CD4-positive, alpha-beta T cell (primary cell): ENCODE data around the gene RBM26. TPM values are rescaled to one million over a fixed set of nuclear protein-coding genes. Genes with fewer than 3 reads are reported as not detected.

Source experiments
- ATAC-seq: fragments of 200-7000 bp; cut with Tn5 transposase; one replicate; pipeline ENCODE4 v1.10.0; 2022; ENCODE audit warnings: mild to moderate bottlenecking; ENCODE audit not compliant: poor library complexity
- CTCF ChIA-PET: fragments of 350-600 bp; sonication (Branson Sonifier 250); formaldehyde crosslinking; loops from one replicate; lab custom pipeline; 2021; ENCODE audit warnings: antibody characterized with exemption, inconsistent platforms; lab: Charles Lee
- POLR2A ChIA-PET: fragments of 350-600 bp; sonication (Branson Sonifier 250); formaldehyde crosslinking; loops from one replicate; lab custom pipeline; 2021; ENCODE audit warnings: antibody characterized with exemption, inconsistent platforms; lab: Charles Lee
- DNase-seq, 14 experiments: peaks; one replicate each; pipeline ENCODE4 v3.0.0-alpha.2; 2013 to 2020; ENCODE audit warnings: mixed read lengths in 2 of 14
- H3K27ac ChIP-seq, 2 donors: one replicate each; pipeline versions ENCODE4 v1.5.1 to v1.7.0; 2013; ENCODE audit warnings: low read length in 2 of 2, low read depth in 1 of 2, mild to moderate bottlenecking in 1 of 2
- H3K27me3 ChIP-seq, 2 experiments: 1 replicate in 1 of 2; 2 replicates in 1 of 2; pipeline versions ENCODE4 v1.6.1 to v1.7.0; 2013; ENCODE audit warnings: low read length in 2 of 2, control low read depth in 1 of 2, mild to moderate bottlenecking in 1 of 2, moderate library complexity in 1 of 2; ENCODE audit not compliant: insufficient read depth in 2 of 2, control insufficient read depth in 1 of 2
- H3K36me3 ChIP-seq: one replicate; pipeline ENCODE4 v1.6.1; 2013; ENCODE audit warnings: low read length, control low read depth; ENCODE audit not compliant: insufficient read depth
- H3K4me1 ChIP-seq: one replicate; pipeline ENCODE4 v1.6.1; 2013; ENCODE audit warnings: low read length, control low read depth; ENCODE audit not compliant: insufficient read depth
- H3K4me3 ChIP-seq: one replicate; pipeline ENCODE4 v1.5.1; 2013; ENCODE audit warnings: mild to moderate bottlenecking, low read length, moderate library complexity
- H3K9me3 ChIP-seq, 2 experiments: 1 replicate in 1 of 2; 2 replicates in 1 of 2; pipeline versions ENCODE4 v1.6.1 to v1.7.0; 2013; ENCODE audit warnings: low read length in 2 of 2, mild to moderate bottlenecking in 2 of 2, control low read depth in 1 of 2, moderate library complexity in 1 of 2; ENCODE audit not compliant: control insufficient read depth in 1 of 2, insufficient read depth in 1 of 2
- H3K27ac Mint-ChIP-seq: one replicate; pipeline ENCODE4 v1.8.0; 2020; ENCODE audit warnings: mixed read lengths
- H3K27me3 Mint-ChIP-seq: one replicate; pipeline ENCODE4 v1.8.0; 2021; ENCODE audit warnings: mixed read lengths
- H3K36me3 Mint-ChIP-seq: one replicate; pipeline ENCODE4 v1.8.0; 2021; ENCODE audit warnings: low read depth, mixed read lengths
- H3K4me1 Mint-ChIP-seq: one replicate; pipeline ENCODE4 v1.8.0; 2021; ENCODE audit warnings: low read depth, mixed read lengths
- H3K4me3 Mint-ChIP-seq: one replicate; pipeline ENCODE4 v1.8.0; 2020; ENCODE audit warnings: mild to moderate bottlenecking, mixed read lengths
- H3K9me3 Mint-ChIP-seq: one replicate; pipeline ENCODE4 v1.8.0; 2020; ENCODE audit warnings: mixed read lengths
- CTCF ChIP-seq: fragments of 200-600 bp; IDR thresholded peaks from one replicate; pipeline ENCODE4 v1.8.0; 2022; ENCODE audit warnings: antibody characterized with exemption, mild to moderate bottlenecking
- intact Hi-C, 2 experiments: fragments of 100-400 bp; cut with DNase I in 1 of 2; cut with micrococcal nuclease in 1 of 2; formaldehyde crosslinking; loops; one replicate each; pipeline versions ENCODE4 v1.15.1 to v1.9.0; 2023 to 2025; cut with DNase I, micrococcal nuclease
- total RNA-seq, 174 experiments: library from RNA in 2 of 174; stranded (reverse) in 2 of 174; gene quantifications; one replicate each; pipeline ENCODE4 v1.2.3 and lab custom pipeline; 2021 to 2026

RBM26 gene
- total RNA-seq, 2 experiments from 2014 or later = 67.3 to 68.0 TPM

GRCh38 chr13:79423340-79423739 lies 17.3 kb upstream of the RBM26 start:
- Histone ChIP-seq H3K27ac (no peak overlapping the region), H3K4me1 (no peaks in the 10 kb centered on the region), H3K9me3 (no peaks in the 10 kb centered on the region), H3K27me3 (no peaks in the 10 kb centered on the region), H3K36me3 (no peaks in the 10 kb centered on the region), H3K4me3 (no peak overlapping the region)
- ChIA-PET POLR2A (interaction anchor here (1.6 to 2.4 kb wide), 3 partner anchors 17 to 117 kb away, joined by 10 to 26 read pairs (median 10); partner anchors contain the start of gene RBM26), CTCF (interaction anchor here (0.7 to 2.3 kb wide), 12 partner anchors 11 to 120 kb away, joined by 3 to 35 read pairs (median 5); partner anchors contain the start of genes NDFIP2 and RBM26)
- ATAC-seq = no peak
- TF ChIP-seq CTCF = no peak
- intact Hi-C loops = loop anchor here (5.0 to 10.0 kb wide), 2 partner anchors 69 to 1289 kb away; no protein-coding TSS in a partner anchor
- Mint-ChIP-seq H3K4me1 (no peaks in the 10 kb centered on the region), H3K9me3 (no peaks in the 10 kb centered on the region), H3K36me3 (no peaks in the 10 kb centered on the region), H3K27ac (no peak overlapping the region), H3K27me3 (no peaks in the 10 kb centered on the region), H3K4me3 (no peak overlapping the region)
- DNase-seq = no peak

- intact Hi-C loops = loop anchor here in 1 of 2 experiments (10.0 kb wide), 1 partner anchor 435 kb away; no protein-coding TSS in a partner anchor
- Mint-ChIP-seq H3K27me3 (no peaks in the 10 kb centered on the region), H3K4me1 (no peaks in the 10 kb centered on the region), H3K27ac (no peak overlapping the region), H3K36me3 (no peaks in the 10 kb centered on the region), H3K9me3 (no peaks in the 10 kb centered on the region), H3K4me3 (no peak overlapping the region)
- CTCF ChIA-PET = interaction anchor here (1.4 to 1.6 kb wide), 2 partner anchors 28 to 122 kb away, joined by 3 read pairs; no protein-coding TSS in a partner anchor
- Histone ChIP-seq H3K36me3 (no peaks in the 10 kb centered on the region), H3K4me1 (no peaks in the 10 kb centered on the region), H3K9me3 (no peaks in the 10 kb centered on the region), H3K27ac (no peak overlapping the region), H3K27me3 (no peaks in the 10 kb centered on the region), H3K4me3 (no peak overlapping the region)
- no peak for TF ChIP-seq CTCF
- no peak for DNase-seq
- no peak for ATAC-seq
- POLR2A ChIA-PET = interaction anchor here (1.6 kb wide), 1 partner anchor 13 kb away, joined by 4 read pairs; the partner anchor contains the start of gene RBM26
Observed at GRCh38 chr13:79419365-79419764, 13.3 kb upstream of the RBM26 start.

- H3K4me1 Mint-ChIP-seq = no peaks in the 10 kb centered on the region
- no peaks in the 10 kb centered on the region for H3K9me3 Mint-ChIP-seq
Observed at GRCh38 chr13:79417741-79418140, 11.7 kb upstream of the RBM26 start.

More at GRCh38 chr13:79417741-79418140, 11.7 kb upstream of the RBM26 start:
- Mint-ChIP-seq H3K27me3 (no peaks in the 10 kb centered on the region), H3K36me3 (no peaks in the 10 kb centered on the region), H3K27ac (no peak overlapping the region), H3K4me3 (no peak overlapping the region)
- H3K36me3 ChIP-seq = no peaks in the 10 kb centered on the region
- ATAC-seq = no peak
- H3K27me3 ChIP-seq = no peaks in the 10 kb centered on the region
- H3K4me3 ChIP-seq = no peak overlapping the region
- no peak overlapping the region for H3K27ac ChIP-seq
- no peak for DNase-seq
- no peaks in the 10 kb centered on the region for H3K9me3 ChIP-seq
- ChIA-PET CTCF (no interaction called here), POLR2A (interaction anchor here (0.5 kb wide), 1 partner anchor 39 kb away, joined by 3 read pairs; no protein-coding TSS in a partner anchor)
- TF ChIP-seq CTCF = no peak
- intact Hi-C loops = loop anchor here in 1 of 2 experiments (10.0 kb wide), 1 partner anchor 433 kb away; no protein-coding TSS in a partner anchor
- no peaks in the 10 kb centered on the region for H3K4me1 ChIP-seq
